GM10266 (cell line): ENCODE results near the gene RUNX1.

Experiments used
- DNase-seq: peaks from one replicate; pipeline ENCODE4 v3.0.0; 2012; ENCODE audit errors: extremely low spot score
- CTCF ChIP-seq: IDR thresholded peaks from 2 replicates; pipeline ENCODE4 v1.5.1; 2012; ENCODE audit warnings: mild to moderate bottlenecking, low read depth; ENCODE audit not compliant: control insufficient read depth, insufficient read depth; ENCODE audit errors: missing control alignments

The RUNX1 gene

GRCh38 chr21:34945288-34945687, 103.8 kb downstream of the RUNX1 start:
- no peak for DNase-seq
- TF ChIP-seq CTCF: no peak

DNA sequence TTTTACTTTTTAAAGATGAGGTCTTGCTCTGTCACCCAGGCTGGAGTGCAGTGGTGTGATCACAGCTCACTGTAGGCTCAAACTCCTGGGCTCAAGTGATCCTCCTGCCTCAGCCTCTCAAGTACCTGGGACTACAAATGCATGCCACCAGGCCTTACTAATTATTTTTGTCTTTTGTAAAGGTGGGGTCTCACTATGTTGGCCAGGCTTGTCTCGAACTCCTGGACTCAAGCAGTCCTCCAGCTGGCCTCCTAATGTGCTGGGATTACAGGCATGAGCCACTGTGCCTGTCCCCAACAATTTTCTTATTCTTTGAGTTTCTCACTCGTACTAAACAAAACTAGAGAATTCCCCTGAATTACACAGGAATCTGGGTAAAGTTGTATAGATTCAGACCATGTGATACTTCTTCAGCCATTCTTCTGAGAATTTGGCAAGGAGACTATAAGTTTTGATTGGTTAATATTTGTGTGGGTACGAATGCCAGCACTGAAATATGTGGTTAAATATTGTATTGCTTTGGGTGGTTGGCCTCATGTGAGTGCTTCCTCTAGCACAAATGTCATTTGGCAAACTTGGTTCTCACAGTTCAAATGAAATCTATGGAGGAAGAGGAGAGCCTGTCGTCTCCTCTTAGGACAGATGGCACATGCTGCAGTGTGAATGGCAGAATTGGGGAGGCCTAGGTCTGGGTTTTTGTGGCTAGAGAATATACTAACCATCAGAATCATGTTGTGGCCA, 104.9 kb downstream of the RUNX1 start:
- no peak for DNase-seq
- no peak for TF ChIP-seq CTCF

DNA sequence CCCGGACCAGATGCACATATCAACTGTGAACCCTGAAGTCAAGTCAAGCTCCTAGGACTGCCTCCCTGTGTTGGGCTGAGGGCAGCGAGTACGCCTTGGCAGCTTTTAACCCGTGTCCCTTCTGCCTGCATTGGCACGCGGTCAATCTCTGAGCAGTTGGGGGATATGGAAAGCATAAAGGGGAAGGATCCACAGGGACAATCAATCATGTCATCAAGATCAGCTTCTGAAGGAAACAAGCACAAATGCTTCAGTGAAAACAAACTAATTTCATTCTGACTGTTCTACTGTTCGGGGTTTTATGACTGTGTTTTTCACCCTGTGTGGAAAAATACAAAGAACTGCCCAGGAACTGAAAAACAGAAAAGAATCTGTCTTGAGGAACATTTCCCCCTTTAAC, 106.2 kb downstream of the RUNX1 start:
- no peak for TF ChIP-seq CTCF
- DNase-seq: no peak

DNA sequence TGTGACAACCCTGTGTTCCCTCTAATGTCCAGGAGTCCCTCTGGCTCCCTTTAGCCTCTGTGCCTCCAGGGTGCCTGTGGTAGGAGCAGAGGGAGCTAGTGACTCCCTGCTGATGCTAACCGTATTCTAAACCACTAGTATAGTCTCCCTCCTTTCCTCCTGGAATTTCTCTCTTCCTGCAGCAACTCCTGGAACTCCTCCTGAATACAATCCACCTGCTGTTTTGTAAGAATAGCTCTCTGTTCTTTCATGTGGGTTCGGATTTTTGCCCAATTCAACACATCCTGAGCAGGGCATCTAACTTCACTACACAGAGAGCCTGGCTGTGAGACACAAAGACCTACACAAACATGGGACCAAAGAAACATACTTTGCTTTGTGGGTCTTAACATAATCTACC, 107.9 kb downstream of the RUNX1 start:
- DNase-seq: no peak
- TF ChIP-seq CTCF: no peak

GRCh38 chr21:34939673-34940331, 109.3 kb downstream of the RUNX1 start:
- TF ChIP-seq CTCF: no peak
- no peak for DNase-seq

DNA sequence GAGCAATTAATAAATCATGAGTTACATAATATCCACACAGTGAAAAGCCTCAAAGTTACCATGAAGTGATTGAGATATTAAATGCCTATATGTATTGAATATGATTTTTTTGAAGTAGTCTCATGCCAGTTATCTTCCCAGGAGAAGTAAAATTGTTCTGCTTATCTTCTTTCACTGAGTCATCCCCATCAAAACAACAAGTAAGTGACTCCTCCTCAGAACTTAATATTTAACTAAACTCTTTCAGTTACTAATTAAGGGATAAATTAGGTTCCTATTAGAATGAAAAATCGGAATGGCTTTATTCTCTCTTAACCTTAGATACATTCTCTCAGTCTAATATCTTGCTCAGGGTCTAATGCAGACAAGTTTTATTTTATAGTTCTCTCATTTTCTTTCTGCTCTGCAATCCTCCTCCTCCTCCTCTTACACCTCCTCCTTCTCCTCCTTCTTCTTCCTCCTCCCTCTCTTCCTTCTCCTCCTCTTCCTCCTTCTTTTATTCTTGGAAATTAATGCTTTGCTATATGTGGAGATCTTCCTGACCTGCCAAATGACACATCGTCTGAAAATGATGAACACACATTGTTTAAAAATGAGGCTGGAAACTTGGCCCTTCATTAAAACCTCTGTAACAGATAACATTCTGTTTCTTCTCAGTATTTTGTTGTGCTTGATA, 110.9 kb downstream of the RUNX1 start:
- no peak for TF ChIP-seq CTCF
- DNase-seq: no peak
